Activated CD4-positive, alpha-beta T cell treated with anti-CD3 and anti-CD28 coated beads for 4 hours (primary cell): ENCODE data around the gene GCNT1.

Source experiments
- DNase-seq, 2 donors: peaks; one replicate each; pipeline ENCODE4 v3.0.0-alpha.2; 2020

Gene GCNT1

DNA sequence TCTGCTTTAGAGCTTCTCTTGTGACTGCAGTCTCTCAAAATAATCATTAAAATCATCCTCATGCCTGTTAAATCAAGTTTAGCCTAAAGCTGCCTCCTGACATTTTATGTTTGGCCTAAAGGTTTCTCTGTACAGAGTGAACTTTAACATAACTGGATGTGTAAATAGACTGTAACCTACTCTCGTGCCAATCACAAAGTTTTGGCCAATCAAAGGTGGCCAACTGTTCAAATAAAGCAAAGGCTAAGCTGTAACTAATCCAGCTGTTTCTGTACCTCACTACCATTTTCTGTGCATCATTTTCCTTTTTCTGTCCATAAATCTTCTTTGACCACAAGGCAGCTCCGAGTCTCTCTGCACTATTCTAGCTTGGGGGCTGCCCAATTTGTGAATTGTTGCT lies 86.2 kb downstream of the GCNT1 start:
- no peak for DNase-seq

GRCh38 chr9:76552181-76552580 lies 93.2 kb downstream of the GCNT1 start:
- DNase-seq = no peak

DNA sequence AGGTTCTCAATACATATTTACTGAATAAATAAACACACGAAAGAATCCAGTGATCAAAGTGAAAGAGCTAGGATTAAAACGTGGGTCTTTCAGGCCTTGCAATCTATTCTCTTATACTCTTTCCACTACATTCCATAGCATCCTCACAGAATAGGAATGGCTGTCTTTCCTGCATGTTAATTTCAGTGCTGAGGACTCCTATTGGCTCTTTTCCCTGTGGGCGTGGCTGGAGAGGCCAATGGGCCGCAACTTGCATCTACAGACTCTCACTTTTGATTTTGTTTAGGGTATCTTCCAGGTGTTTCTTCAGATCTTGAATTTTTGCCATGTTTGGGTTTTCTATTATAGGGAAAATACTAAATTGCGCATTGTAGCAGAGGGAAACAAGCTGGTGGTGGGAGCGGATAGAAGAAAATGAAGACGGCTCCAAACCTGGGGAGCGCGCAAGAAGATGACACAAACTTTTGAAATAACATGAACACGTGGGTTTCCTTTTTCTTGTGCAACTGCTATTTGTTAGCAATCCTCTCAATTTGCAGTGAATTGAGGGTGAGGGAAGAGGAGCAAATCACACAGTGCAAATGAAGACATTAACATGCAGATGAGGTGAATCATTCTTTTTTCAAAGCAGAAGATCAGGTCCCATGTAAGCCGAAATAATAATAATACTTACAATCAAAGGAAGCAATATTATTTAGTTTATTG lies 93.9 kb downstream of the GCNT1 start:
- DNase-seq = no peak

DNA sequence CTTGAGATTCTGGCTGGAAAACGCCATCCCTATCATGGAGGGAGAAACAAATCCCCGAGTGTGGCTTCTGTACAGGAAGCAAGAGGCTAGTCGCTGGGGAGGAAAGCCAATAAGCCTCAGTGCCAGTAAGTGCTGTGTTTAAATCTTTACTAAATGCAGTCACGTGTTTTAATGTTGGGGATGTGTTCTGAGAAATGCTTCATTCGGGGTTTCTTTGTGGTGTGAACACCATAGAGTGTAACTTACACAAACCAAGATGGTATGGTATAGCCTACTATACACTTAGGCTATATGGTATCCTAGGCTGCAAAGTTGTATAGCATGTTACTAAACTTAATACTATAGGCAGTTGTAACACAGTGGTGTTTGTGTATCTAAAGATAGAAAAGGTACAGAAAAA lies 94.7 kb downstream of the GCNT1 start:
- DNase-seq = no peak
